GM19328 (cell line): ENCODE results near the gene ARMS2.

Experiments
- ATAC-seq: cut with Tn5 transposase; IDR thresholded peaks from one replicate; pipeline ENCODE4 v1.9.1; 2021; ENCODE audit warnings: mild to moderate bottlenecking, moderate library complexity; ENCODE audit not compliant: unreplicated experiment

The ARMS2 gene

GRCh38 chr10:122469848-122470247 is 15.4 kb downstream of the ARMS2 start:
- ATAC-seq = no peak

- no peak for ATAC-seq
These were observed 17.2 kb downstream of the ARMS2 start for GRCh38 chr10:122471531-122472177.

GRCh38 chr10:122473116-122473515 is 18.7 kb downstream of the ARMS2 start:
- no peak for ATAC-seq

GRCh38 chr10:122474131-122474818 is 19.8 kb downstream of the ARMS2 start:
- ATAC-seq = no peak

GRCh38 chr10:122475100-122475499 is 20.6 kb downstream of the ARMS2 start:
- no peak for ATAC-seq

- ATAC-seq = no peak
These were observed 21.3 kb downstream of the ARMS2 start for GRCh38 chr10:122475591-122476332.

- no peak for ATAC-seq
These were observed 21.9 kb downstream of the ARMS2 start for GRCh38 chr10:122476333-122476695.

- ATAC-seq = no peak
These were observed 23.0 kb downstream of the ARMS2 start for GRCh38 chr10:122477436-122477835.

- ATAC-seq = no peak
These were observed 24.5 kb downstream of the ARMS2 start for GRCh38 chr10:122478971-122479370.

GRCh38 chr10:122480146-122480833 is 25.8 kb downstream of the ARMS2 start:
- ATAC-seq = no peak

GRCh38 chr10:122481296-122482056 is 27.0 kb downstream of the ARMS2 start:
- no peak for ATAC-seq

- ATAC-seq = no peak
These were observed 30.0 kb downstream of the ARMS2 start for GRCh38 chr10:122484276-122485060.

- ATAC-seq = no peak
These were observed 31.2 kb downstream of the ARMS2 start for GRCh38 chr10:122485670-122486069.

GRCh38 chr10:122486406-122487080 is 32.1 kb downstream of the ARMS2 start:
- no peak for ATAC-seq

- no peak for ATAC-seq
These were observed 32.8 kb downstream of the ARMS2 start for GRCh38 chr10:122487174-122487765.

- no peak for ATAC-seq
These were observed 35.8 kb downstream of the ARMS2 start for GRCh38 chr10:122490268-122490667.

- ATAC-seq = no peak
These were observed 36.6 kb downstream of the ARMS2 start for GRCh38 chr10:122490786-122491680.

GRCh38 chr10:122492006-122492405 is 37.6 kb downstream of the ARMS2 start:
- ATAC-seq = no peak
